Activated T-cell treated with anti-CD3 and anti-CD28 coated beads for 4 hours (primary cell): ENCODE data around the gene C1QTNF5.
A peak's percentile ranks its signal among the peaks of the same experiment; 100 is the strongest.
"Not testable (repeated sequence)": the region's sequence is repeated elsewhere in the genome, so short reads cannot be mapped to it uniquely, and the experiment has no call there.

ENCODE experiments used
- DNase-seq: peaks from one replicate; pipeline ENCODE4 v3.0.0-alpha.2; 2020

Gene C1QTNF5, protein sequence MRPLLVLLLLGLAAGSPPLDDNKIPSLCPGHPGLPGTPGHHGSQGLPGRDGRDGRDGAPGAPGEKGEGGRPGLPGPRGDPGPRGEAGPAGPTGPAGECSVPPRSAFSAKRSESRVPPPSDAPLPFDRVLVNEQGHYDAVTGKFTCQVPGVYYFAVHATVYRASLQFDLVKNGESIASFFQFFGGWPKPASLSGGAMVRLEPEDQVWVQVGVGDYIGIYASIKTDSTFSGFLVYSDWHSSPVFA

DNA sequence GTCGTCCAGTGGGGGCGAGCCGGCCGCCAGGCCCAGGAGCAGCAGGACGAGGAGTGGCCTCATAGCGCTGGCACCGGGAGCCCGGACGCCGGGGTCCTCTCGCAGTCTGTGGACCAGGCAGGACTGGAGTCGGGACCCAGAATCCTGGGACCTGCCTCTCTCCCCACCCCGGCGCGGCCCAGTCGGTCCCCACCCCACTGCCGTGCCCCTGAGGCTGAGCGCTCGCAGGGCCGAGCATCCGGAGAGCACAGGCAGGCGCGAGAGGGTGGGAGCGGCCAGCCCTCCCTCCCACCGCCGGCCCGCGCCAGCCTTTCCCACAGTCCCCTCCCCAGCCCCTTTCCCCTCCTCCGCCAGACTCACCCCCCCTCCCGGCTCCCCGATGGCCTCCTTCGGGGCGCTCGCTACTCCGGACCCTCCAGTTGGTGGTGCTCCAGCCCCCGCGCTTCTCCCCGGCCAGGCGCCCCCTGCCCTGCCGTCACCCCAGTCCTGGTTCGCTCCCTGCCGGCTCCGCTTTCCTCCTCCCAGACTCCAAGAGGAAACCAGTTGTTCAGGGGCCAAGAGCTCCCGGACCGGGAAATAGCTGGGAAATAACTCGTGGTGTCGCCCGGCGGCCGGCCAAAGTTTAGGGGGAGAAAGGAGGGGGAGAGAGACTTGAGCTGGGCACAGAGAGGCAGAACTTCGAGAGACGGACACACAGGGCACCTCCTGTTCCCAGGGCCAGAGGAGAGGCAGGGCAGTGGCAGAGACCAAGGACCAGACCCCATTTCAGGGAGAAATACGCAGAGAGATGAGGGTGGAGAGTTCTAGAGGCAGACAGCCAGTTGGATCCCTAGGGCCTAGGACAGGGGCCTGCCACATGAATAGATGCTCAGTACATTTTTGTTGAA is at the start of gene C1QTNF5:
Gene C1QTNF5 (minus strand): TSS at position 549 of the 887 bp plus-strand sequence. CDS start 486 bp downstream, at position 63.
- DNase-seq, result no peak

DNA sequence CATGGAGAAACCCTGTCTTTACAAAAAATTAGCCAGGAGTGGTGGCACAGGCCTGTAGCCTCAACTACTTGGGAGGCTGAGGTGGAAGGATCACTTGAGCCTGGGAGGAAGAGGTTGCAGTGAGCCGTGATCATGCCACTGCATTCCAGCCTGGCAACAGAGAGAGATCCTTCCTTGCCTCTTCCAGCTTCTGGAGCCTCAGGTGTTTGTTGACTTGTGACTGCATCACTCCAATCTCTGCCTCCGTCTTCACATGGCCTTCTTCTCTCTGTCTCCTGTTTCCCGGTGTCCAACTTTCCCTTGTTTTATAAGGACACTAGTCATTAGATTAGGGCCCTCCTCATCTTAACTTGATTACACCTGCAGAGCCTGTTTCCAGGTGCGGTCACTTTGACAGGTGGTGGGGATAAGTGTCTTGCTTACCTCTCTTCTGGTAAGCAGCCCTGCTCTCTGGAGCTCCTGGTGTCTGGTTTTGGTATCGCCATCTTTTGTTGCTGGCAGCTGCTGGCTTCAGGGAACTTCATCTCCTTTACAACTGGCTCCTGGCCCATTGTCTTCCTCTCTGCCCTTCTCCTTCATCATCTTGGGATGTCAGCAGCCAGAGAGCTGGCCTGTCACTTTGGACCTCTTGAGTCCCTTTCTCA is 49.0 kb upstream of the C1QTNF5 start:
- DNase-seq, result no peak

DNA sequence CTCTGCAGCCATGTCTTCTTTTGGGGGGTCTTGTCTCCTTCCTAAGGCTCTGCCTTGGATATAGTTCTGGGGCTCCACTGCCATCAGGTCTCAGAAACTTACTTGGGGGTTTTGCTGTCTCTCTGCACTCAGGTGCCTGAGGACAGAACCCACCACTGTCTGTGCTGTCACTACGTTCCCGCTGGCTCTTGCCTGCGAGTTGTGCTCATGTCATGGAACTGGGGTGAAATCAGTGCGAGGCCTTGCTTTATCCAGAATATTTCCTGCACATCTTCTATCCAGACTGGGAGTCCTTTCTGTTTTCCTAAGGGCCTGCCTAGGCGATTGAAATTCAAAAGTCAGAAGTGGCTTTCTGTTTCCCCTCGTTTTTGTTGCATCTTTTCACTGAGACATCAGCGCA is 47.4 kb upstream of the C1QTNF5 start:
- DNase-seq, result no peak

DNA sequence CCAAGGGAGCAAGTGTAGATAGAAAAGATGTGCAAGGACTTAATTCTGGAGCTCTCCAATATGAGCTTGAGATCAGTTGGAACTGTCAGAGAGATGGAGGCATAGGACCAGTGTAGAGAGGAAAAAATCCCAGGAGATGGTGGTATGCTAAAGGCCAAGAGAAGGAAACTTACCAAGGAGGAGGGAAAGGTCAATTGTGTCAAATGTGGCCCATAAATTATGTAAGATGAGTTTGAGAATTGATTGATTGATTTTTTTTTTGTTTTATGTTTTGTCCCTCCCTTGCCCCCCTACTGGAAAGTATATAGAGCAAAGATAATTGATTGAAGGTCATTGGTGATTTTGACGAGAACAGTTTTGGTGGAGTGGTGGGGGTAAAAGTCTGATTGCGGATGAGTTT is 43.6 kb upstream of the C1QTNF5 start:
- DNase-seq, result no peak

DNA sequence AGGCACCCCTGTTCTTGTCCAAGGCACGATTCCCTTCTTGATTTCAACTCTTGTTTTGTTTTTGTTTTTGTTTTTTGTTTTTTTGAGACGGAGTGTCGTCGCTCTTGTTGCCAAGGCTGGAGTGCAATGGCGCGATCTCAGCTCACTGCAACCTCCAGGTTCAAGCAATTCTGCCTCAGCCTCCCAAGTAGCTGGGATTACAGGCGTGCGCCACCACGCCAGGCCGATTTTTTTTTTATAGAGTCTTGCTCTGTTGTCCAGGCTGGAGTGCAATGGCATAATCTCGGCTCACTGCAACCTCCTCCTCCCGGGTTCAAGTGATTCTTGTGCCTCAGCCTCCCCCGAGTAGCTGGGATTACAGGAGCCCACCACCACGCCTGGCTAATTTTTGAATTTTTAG is 41.8 kb upstream of the C1QTNF5 start:
- not testable (repeated sequence) for DNase-seq

DNA sequence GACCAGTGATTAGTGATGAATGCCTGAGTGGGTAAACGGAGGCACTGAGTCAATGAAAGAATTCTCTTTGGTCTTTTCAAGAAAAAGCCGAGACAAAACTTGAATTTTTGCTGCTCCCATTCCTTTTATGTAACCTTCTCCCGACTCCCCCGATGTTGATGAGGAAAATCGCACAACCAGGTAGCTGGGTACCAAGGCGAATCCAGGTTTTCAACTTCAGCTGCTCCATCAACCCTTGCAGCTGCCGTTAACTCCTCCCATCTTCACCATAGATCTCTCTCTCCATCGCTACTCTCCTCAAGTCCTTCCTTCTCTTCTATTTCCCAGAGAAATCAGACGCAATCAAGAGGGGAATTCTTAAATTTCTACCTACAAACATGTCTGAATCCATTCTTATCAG is 41.4 kb upstream of the C1QTNF5 start:
- no peak for DNase-seq

DNA sequence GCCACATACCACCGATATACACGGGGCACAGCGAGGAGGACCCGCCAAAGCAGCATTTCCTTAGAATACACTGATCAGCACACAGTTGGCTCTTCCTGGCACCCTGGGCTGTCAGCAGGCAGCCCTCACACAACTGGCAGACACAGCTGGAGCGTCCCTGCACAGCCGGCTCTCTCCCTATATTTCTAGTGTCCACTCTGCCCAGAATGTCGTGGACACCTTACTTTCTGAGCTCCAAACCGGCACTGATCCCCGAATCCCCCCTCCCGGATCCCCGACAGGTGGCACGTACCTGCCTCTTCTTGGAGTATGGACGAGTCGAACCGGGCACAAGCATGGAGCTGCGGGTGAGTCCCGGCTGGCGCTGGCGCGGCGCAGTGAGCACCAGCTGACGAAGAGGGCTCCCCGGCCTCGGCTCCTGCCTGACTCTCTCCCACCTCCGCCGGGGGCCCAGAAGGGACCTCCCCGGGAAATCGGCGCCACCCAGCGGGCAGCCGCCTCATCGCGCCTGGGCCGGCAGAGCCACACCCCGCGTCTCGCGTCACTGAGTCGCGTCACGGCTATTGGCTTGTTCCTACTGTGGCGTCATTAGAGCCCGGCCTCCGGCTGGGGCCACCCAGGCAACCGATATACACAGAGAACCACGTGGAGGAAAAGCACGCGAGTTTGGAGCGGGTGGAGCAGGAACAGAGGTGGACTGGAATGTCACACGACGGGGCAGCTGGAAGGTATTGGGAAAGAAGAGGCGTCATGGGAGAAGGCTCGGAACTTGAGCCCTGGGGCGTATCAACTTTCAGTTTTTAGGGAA is 40.7 kb upstream of the C1QTNF5 start, which contains the start of gene USP2:
Gene USP2 (minus strand): TSS at position 510 of the 808 bp plus-strand sequence. CDS start 8,210 bp downstream, outside the sequence.
- DNase-seq, result peak; percentile 98

DNA sequence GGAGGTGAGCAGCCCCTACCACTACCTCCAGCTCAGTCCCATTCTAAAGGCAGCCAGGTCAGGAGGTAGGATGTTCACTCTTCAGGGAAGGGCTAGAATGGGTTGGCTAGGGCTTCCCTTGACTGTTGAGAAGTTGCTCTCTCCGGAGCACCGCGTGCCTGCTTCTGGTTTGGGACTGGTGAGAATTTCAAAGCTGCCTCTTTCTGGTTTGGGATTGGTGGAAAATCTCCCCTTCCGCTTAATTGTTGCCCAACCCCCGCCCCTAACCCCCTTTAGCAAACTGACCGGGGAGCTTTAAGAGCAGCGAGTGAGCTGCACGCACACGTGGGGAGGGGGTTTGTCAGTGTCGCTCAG is 40.1 kb upstream of the C1QTNF5 start:
- no peak for DNase-seq

DNA sequence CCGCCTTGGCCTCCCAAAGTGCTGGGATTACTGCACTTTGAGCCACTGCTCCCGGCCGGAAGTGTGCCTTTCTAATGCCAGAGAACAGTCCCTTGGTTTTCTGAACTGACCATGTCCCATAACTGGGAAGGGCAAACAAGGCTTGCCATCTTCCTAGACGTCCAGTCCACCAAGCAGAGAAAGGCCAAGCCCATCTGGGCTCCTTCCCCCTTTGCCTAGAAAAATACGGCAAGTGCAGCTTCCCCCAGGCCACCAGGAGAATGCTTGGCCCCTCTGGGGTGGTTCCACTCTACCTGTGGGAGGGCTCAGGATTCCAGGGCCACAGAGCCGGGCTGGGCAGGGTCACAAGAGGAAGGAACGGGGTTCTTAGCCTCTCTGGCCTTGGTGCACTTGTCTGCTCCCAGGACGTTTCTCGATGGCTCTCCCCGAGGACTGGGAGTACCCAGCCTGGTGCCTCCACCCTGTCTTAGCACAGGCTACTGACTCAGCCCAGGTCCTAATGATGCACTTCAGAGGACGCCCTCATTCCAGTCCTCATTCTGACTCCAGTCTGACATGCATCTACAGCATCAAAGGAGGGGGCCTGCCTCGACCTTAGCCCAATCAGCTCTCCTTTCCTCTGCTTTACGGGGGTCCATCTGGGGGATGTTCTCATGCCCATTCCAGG is 39.6 kb upstream of the C1QTNF5 start:
- no peak for DNase-seq

DNA sequence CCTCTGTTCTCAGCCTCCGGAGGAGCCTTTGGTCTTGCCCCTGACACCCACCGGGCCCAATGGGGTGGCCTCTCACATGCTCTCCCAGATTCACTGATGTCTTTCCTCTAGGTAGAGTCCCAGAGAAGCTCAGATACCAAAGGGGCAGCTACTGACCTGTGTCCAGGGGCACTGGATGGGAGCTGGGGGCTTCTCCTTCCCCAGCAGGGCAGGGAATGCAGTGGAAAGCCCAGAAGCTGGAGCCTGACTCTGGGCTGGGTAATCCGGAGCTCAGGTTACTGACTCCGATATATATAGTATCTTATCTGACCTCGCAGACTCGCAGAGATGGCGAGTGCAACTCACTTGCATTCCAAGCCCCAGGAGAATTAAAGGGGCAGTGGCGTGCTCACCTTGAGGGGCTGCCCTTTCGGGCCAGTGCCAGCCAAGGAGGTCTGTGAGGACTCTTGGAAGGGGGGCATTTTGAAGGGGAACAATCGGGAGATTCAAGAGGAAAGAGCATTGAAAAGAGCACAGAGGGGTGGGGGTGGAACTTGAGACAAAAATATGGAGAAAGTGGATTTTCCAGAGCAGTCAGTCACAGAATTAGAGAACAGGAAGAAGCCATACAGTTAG is 38.3 kb upstream of the C1QTNF5 start:
- DNase-seq, result no peak

DNA sequence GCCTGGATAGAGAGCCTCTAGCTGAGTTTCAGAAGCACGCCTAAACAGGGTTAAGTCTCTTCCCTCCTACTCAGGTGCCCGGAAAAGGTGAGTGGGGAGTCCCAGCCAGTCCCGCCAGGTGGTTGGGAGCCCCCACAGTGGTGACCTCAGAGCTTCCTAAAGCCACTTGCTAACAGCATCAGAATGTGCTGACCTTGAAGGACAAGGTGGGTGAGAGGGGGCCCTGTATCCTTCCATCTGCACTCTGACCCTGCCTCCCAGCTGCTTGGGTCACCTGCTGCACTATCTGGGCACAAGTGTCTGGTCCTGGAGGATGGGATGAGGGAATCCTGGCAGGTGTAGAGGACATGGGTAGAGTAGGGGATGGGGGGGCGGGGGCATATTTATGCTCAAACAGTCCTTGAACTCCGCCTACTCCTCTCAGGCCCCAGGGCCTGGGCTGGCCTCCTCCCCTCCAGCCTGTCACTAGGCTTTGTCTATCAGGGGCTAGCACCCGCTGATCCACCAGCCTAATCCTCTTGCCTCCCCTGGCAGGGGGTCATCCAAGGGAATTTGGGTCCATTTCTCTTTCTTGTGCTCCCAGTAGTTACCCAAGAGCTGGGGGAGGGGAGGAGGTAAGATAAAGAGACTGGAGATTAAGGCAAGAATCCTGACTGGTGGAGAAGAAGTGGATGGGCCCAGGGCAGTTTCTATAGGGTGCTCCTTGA is 37.4 kb upstream of the C1QTNF5 start:
- no peak for DNase-seq

DNA sequence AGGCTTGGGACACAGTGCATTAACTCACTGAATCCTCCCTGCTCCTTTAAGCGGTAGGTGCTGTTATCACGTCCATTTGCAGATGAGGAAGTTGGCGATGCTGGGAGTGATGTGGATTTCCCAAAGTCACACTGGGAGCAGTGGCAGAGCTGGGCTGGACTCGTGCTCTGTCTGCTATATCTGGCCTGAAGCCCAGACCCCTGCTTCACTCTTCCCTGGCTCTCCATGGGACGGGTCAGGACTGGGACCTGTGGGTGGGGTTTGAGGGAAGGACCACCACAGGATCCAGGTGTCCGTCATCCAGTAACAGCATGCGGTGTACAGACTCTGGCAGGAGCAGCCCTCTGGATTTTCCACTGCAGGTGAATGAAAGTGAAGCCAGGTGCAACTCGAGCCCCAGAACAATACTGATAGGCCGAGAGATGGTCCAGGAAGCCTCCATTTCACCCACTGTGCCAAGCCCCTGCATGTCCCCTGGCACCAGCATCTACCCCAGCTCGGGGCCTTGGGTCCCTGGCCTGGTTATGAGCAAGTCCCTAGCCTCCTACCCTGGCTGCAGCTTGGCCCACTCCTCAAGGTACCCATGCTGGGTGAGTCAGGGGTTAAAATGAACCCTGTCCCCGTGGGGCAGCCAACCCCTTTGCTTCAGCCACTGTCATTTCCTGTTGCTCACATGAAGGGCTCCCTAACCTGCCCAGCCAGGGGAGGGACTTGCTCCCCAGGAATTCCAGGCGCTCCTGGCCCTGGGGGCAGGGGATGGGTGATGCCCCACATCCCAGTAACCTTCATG is 36.6 kb upstream of the C1QTNF5 start:
- no peak for DNase-seq

DNA sequence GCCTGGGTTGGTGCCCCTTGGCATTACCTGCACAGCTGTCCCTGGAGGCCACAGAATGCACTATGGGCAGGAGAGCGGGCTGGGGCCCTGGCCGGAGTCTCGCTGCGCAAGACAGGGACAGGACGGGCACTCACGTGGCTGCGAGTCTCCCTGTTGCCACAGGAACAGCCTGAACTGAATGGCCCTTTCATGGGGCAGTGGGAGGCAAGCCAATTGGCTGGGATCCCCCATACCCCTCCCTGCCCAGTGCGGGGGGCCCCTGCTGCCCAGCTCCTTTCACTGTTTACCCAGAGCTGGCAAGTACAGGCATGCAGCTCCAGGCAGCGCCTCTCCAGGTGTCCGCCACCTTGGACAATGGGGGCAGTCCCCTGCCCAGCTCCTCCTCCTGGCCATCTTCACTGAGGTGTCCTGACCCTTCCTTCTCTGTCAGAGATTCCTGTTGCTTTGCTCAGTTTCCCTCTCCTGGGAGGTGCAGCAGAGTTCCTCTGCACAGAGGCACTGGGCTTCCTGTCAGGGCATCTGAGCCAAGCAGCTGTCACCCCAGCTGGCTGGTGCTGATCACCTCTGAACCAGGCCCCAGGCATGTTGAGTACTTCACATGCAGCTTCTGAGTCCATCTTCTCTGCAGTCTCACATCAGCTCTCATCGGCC is 35.6 kb upstream of the C1QTNF5 start:
- no peak for DNase-seq

DNA sequence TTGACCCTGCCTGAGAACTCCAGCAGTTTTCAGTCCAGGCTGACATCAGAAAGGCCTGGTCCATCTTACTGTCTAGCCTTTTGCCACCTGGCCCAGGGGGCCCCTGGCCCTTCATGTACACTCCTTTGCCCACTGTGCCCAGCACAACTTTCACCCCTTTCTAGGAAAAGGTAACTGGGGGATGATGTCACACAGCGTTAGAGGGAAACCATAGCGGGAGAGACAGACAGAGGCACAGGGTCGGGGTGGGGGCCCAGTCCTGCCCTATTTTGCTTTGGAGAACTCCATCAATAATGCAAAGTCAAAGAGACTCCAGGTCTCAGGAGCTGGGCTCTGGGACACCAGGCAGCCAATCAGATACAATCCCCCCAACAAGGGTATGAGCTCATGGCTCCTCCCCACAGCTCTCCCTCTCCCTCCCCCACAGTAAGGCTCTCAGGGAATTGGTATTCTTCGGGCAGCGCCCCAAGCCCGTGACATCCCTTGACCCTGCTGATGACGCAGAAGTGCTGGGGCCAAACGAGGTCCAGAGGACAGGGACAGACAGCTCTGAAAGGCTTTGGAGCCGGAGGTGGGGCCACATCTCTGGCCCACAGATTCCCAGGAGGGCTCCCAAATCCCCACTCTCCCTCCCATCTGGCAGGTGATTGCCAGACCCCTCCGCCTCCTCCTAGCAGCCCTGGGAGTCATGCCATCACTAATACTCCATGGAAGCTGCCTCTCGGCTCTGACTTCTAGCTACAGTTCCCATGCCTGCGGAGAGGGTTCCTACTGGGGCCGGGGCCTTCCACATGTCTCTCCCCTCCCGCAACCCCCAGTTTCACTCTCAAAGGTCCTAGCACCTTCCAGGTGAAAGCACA is 34.9 kb upstream of the C1QTNF5 start:
- no peak for DNase-seq

DNA sequence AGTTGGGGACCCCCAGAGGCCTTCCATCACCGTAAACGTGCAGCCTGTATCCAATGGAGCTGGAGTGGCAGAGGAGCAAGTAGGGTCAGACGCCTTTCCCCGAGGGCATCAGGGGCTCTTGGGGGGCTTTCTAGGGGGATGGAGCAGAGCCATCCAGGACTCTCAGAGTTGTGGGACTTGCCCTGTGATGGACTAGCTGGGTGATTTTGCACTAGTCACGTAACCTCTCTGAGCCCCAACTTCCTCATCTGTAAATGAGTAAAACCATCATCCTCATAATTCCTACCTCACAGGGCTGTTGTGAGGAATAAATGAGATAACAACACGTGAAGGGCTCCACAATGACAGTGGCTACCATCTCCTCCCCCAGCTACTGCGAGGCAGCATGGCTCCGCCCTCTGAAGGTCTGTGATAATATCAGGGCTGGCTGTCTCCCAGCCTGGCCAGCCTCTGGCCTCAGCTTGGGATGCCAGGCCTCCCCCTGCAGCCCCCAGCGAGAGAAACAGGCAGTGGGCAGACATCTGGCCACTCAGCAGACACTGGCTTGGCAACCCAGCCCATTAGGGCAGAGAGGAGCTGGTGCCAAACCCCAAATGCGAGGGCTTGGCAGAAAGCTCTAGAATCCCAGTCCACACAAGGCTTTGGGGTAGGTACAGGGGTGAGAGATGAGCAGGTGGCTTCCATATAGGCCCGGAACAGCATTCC is 34.1 kb upstream of the C1QTNF5 start:
- DNase-seq, result no peak

DNA sequence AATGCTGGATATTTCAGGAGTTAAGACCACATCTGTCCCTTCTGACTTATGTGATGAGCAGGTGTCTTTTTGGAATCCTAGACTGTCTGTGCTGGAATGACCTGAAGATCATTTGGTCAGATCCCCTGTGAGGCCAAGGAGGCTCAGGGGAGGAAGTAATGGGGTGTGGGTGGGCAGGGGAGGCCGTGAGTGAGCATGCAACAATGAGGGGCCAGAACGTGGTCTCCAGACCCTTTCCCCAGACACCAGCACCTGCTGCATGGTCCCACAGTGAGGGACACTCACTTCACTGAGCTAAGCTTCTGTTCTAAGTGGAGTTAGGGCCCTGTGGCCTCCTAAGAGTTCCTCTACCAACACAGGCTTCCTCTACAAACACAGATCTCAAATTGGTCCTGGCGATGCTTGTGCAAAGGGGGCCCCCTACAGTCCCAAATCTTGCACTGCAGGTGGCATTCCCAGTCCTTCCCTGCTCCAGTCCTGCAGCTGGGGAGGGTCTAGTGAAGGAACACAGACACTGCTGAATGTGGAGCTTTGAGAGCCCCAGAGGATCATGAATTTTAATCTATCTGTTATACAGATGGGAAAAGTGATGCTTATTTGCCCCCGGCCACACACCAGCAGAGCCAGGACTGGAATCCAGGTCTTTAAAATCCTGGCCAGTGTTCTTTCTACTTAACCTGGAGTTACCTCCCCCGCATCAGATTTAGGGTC is 33.4 kb upstream of the C1QTNF5 start:
- peak; percentile 30 for DNase-seq
